PC-3 (cell line): ENCODE measurements around the gene DGKD. TPM values are rescaled to one million over a fixed set of nuclear protein-coding genes. Genes with fewer than 3 reads are reported as not detected.

Experiments used
- ATAC-seq: fragments of 200-7000 bp; cut with Tn5 transposase; 2 replicates; pipeline ENCODE4 v1.9.1; 2020; ENCODE audit warnings: mild to moderate bottlenecking, moderate library complexity
- BruUV-seq: library from RNA; stranded (reverse); fragments of 400-500 nt; replicated peaks from 2 replicates; lab custom pipeline; 2021; lab: Mats Ljungman, UMichigan
- CTCF ChIA-PET: fragments of 300-600 bp; sonication (Branson Sonifier 250); formaldehyde crosslinking; loops from one replicate; lab custom pipeline; 2022; ENCODE audit warnings: antibody characterized with exemption; lab: Charles Lee
- POLR2A ChIA-PET: fragments of 300-600 bp; sonication (Branson Sonifier 250); formaldehyde crosslinking; loops from one replicate; lab custom pipeline; 2022; ENCODE audit warnings: antibody characterized with exemption; ENCODE audit not compliant: unreplicated experiment; lab: Charles Lee
- DNase-seq: peaks from one replicate; pipeline ENCODE4 v3.0.0-alpha.2; 2015
- H2AFZ ChIP-seq: fragments of 300-600 bp; sonication (generic); 2 replicates; pipeline ENCODE4 v1.6.0; 2016; ENCODE audit warnings: antibody characterized with exemption, low read length
- H3F3A ChIP-seq: fragments of 300-600 bp; sonication (generic); one replicate; pipeline ENCODE4 v1.6.0; 2017; ENCODE audit warnings: antibody characterized with exemption, low read length, control low read depth, mild to moderate bottlenecking; ENCODE audit not compliant: unreplicated experiment
- H3K27ac ChIP-seq: fragments of 300-600 bp; sonication (generic); 2 replicates; pipeline ENCODE4 v1.5.1; 2016; ENCODE audit warnings: mild to moderate bottlenecking, low read length
- H3K27me3 ChIP-seq: fragments of 300-600 bp; sonication (generic); 2 replicates; pipeline ENCODE4 v1.6.1; 2016; ENCODE audit warnings: low read length, mixed read lengths
- H3K36me3 ChIP-seq: fragments of 300-600 bp; sonication (generic); 2 replicates; pipeline ENCODE4 v1.6.1; 2016; ENCODE audit warnings: low read depth, mixed run types, low read length, mixed read lengths
- H3K4me1 ChIP-seq: fragments of 300-600 bp; sonication (generic); 2 replicates; pipeline ENCODE4 v1.5.1; 2016; ENCODE audit warnings: low read length; ENCODE audit not compliant: insufficient read depth
- H3K4me2 ChIP-seq: fragments of 300-600 bp; sonication (generic); 2 replicates; pipeline ENCODE4 v1.6.0; 2016; ENCODE audit warnings: low read length
- H3K4me3 ChIP-seq: fragments of 300-600 bp; sonication (generic); 2 replicates; pipeline ENCODE4 v1.5.1; 2016; ENCODE audit warnings: mild to moderate bottlenecking, low read length, mixed read lengths
- H3K79me2 ChIP-seq: fragments of 300-600 bp; sonication (generic); 2 replicates; pipeline ENCODE4 v1.6.1; 2017; ENCODE audit warnings: low read length, mixed read lengths
- H3K9ac ChIP-seq: fragments of 300-600 bp; sonication (generic); 2 replicates; pipeline ENCODE4 v1.6.0; 2016; ENCODE audit warnings: mild to moderate bottlenecking, low read length
- H3K9me2 ChIP-seq: fragments of 300-600 bp; sonication (generic); replicated peaks from 2 replicates; pipeline ENCODE4 v1.6.1; 2016; ENCODE audit warnings: mixed run types, low read length, mixed read lengths
- H3K9me3 ChIP-seq: fragments of 300-600 bp; sonication (generic); 2 replicates; pipeline ENCODE4 v1.6.1; 2016; ENCODE audit warnings: low read length, mixed read lengths
- H4K20me1 ChIP-seq: fragments of 300-600 bp; sonication (generic); 2 replicates; pipeline ENCODE4 v1.6.1; 2016; ENCODE audit warnings: low read length, mixed read lengths
- CTCF ChIP-seq: fragments of 300-600 bp; sonication (generic); conservative IDR thresholded peaks from 2 replicates; pipeline ENCODE4 v1.5.1; 2017; ENCODE audit warnings: antibody characterized with exemption, low read depth, mild to moderate bottlenecking, low read length
- EZH2 ChIP-seq: fragments of 300-600 bp; sonication (generic); IDR thresholded peaks from one replicate; pipeline ENCODE4 v1.6.1; 2017; ENCODE audit warnings: antibody characterized with exemption, mild to moderate bottlenecking, low read length; ENCODE audit not compliant: unreplicated experiment
- EZH2phosphoT487 ChIP-seq: fragments of 300-600 bp; sonication (generic); IDR thresholded peaks from 2 replicates; pipeline ENCODE4 v1.6.1; 2018; ENCODE audit warnings: mild to moderate bottlenecking, antibody characterized with exemption, low read length, borderline replicate concordance
- intact Hi-C: fragments of 100-400 bp; cut with micrococcal nuclease; formaldehyde crosslinking; loops from 2 replicates; pipeline ENCODE4 v1.9.0; 2023
- total RNA-seq: library from RNA; depleted of rRNA; stranded (reverse); fragments of >200 nt; gene quantifications from 2 replicates; pipeline ENCODE4 v1.2.3, GENCODE V29; 2014

DGKD gene
- total RNA-seq, 1 experiment from 2014 or later = 23.3 TPM

- H3K27ac ChIP-seq = peak overlapping the region; percentile 77
- H3K36me3 ChIP-seq = peaks cover 23% of the 10 kb centered on the region
- BruUV-seq = no TSS peak
- no peak overlapping the region for H3K9ac ChIP-seq
- H3K4me2 ChIP-seq = no peak overlapping the region
- H3K9me3 ChIP-seq = no peaks in the 10 kb centered on the region
- no peak for DNase-seq
- H3K9me2 ChIP-seq = no peaks in the 10 kb centered on the region
- no peaks in the 10 kb centered on the region for H3K79me2 ChIP-seq
- H2AFZ ChIP-seq = no peak overlapping the region
- POLR2A ChIA-PET = no interaction called here
- ATAC-seq = no peak
- no peak for TF ChIP-seq EZH2
- TF ChIP-seq CTCF = no peak
- H3K4me1 ChIP-seq = peaks cover 62% of the 10 kb centered on the region
- no peak overlapping the region for H3K4me3 ChIP-seq
- no peaks in the 10 kb centered on the region for H3K27me3 ChIP-seq
- CTCF ChIA-PET = interaction anchor here (0.6 kb wide), 1 partner anchor 128 kb away, joined by 5 read pairs; no protein-coding TSS in a partner anchor
- intact Hi-C loops = loop anchor here (5.0 to 10.0 kb wide), 2 partner anchors 370 to 442 kb away; partner anchors contain the start of gene HJURP
- H3F3A ChIP-seq = peaks cover 11% of the 10 kb centered on the region
- no peaks in the 10 kb centered on the region for H4K20me1 ChIP-seq
Measured at GRCh38 chr2:233482616-233483015, 128.3 kb downstream of the DGKD start.

- BruUV-seq = no TSS peak
- intact Hi-C loops = loop anchor here (2.0 to 10.0 kb wide), 3 partner anchors 15 to 439 kb away; no protein-coding TSS in a partner anchor
- TF ChIP-seq CTCF (no peak), EZH2phosphoT487 (no peak), EZH2 (no peak)
- Histone ChIP-seq H4K20me1 (no peaks in the 10 kb centered on the region), H3K36me3 (peaks cover 26% of the 10 kb centered on the region), H3K27ac (peak overlapping the region; percentile 100), H3K79me2 (no peaks in the 10 kb centered on the region), H3K4me1 (peaks cover 57% of the 10 kb centered on the region), H3K4me3 (no peak overlapping the region), H3K9ac (peak overlapping the region; percentile 84; the same call in 1 of the 2 replicates), H3K9me2 (no peaks in the 10 kb centered on the region), H3K4me2 (no peak overlapping the region), H3K27me3 (no peaks in the 10 kb centered on the region), H2AFZ (no peak overlapping the region), H3F3A (peaks cover 18% of the 10 kb centered on the region), H3K9me3 (no peaks in the 10 kb centered on the region)
- ATAC-seq (no peak), DNase-seq (no peak)
- ChIA-PET CTCF (no interaction called here), POLR2A (no interaction called here)
Measured at GRCh38 chr2:233485726-233486125, 131.4 kb downstream of the DGKD start.

GRCh38 chr2:233486357-233486756 lies 132.1 kb downstream of the DGKD start:
- H4K20me1 ChIP-seq = no peaks in the 10 kb centered on the region
- no peak for ATAC-seq
- peak overlapping the region; percentile 84 for H3K4me2 ChIP-seq
- intact Hi-C loops = loop anchor here (2.0 to 10.0 kb wide), 3 partner anchors 14 to 438 kb away; no protein-coding TSS in a partner anchor
- no peaks in the 10 kb centered on the region for H3K79me2 ChIP-seq
- H3K9me2 ChIP-seq = no peaks in the 10 kb centered on the region
- BruUV-seq = no TSS peak
- peaks cover 51% of the 10 kb centered on the region for H3K4me1 ChIP-seq
- peak overlapping the region; percentile 84 for H3K9ac ChIP-seq
- peak overlapping the region; percentile 100 for H3K27ac ChIP-seq
- H3K27me3 ChIP-seq = no peaks in the 10 kb centered on the region
- no peak for TF ChIP-seq EZH2
- no peak for TF ChIP-seq EZH2phosphoT487
- no peak for TF ChIP-seq CTCF
- H3F3A ChIP-seq = peaks cover 18% of the 10 kb centered on the region
- CTCF ChIA-PET = interaction anchor here (1.0 kb wide), 1 partner anchor 37 kb away, joined by 4 read pairs; no protein-coding TSS in a partner anchor
- 0 out of 2 replicates have a peak overlapping the region, but pooled peaks have one; percentile 2 for H2AFZ ChIP-seq
- no peak for DNase-seq
- POLR2A ChIA-PET = interaction anchor here (0.6 to 0.7 kb wide), 2 partner anchors 165 to 347 kb away, joined by 4 read pairs; no protein-coding TSS in a partner anchor
- H3K36me3 ChIP-seq = peaks cover 26% of the 10 kb centered on the region
- 0 out of 2 replicates have a peak overlapping the region, but pooled peaks have one; percentile 9 for H3K4me3 ChIP-seq
- H3K9me3 ChIP-seq = no peaks in the 10 kb centered on the region
